Urinary bladder (tissue), 4 donors: ENCODE results near the gene AASDH. TPM values are rescaled to one million over a fixed set of nuclear protein-coding genes. Genes with fewer than 3 reads are reported as not detected.
"Not testable (repeated sequence)": the region's sequence is repeated elsewhere in the genome, so short reads cannot be mapped to it uniquely, and the experiment has no call there.

Source experiments
- DNase-seq: peaks from one replicate; pipeline ENCODE4 v3.0.0-alpha.2; 2015; ENCODE audit errors: extremely low spot score
- H3K27ac ChIP-seq: one replicate; pipeline ENCODE4 v1.5.1; 2013; ENCODE audit warnings: low read depth, mild to moderate bottlenecking, moderate library complexity
- H3K36me3 ChIP-seq: one replicate; pipeline ENCODE4 v1.6.1; 2013; ENCODE audit warnings: mild to moderate bottlenecking, moderate library complexity; ENCODE audit not compliant: insufficient read depth
- H3K4me1 ChIP-seq: one replicate; pipeline ENCODE4 v1.6.1; 2013; ENCODE audit warnings: mild to moderate bottlenecking, moderate library complexity; ENCODE audit not compliant: insufficient read depth
- H3K4me3 ChIP-seq: one replicate; pipeline ENCODE4 v1.5.1; 2013; ENCODE audit warnings: low read depth, low read length
- WGBS: extraction: QIAGEN DNeasy Blood & Tissue Kit; methylation state at CpG from one replicate; pipeline ENCODE4 v1.1.7; 2013; 5-methylcytosine and 5-hydroxymethylcytosine counted together
- polyA plus RNA-seq: library from polyadenylated mRNA; stranded (reverse); fragments of 200-250 nt; gene quantifications from one replicate; pipeline ENCODE4 v1.2.3, GENCODE V29; 2013
- total RNA-seq: library from RNA; depleted of rRNA; stranded (reverse); fragments of >200 nt; gene quantifications from one replicate; pipeline ENCODE4 v1.2.3, GENCODE V29; 2014
- donor health status: healthy with polysubstance abuse.
- donor health status: healthy.

The AASDH gene
- total and polyA plus RNA-seq, 2 donors, result 6.1 to 33.8 TPM

GRCh38 chr4:56370377-56370776 is 16.9 kb downstream of the AASDH start:
- no peak overlapping the region for H3K27ac ChIP-seq
- H3K36me3 ChIP-seq, result no peaks in the 10 kb centered on the region
- DNase-seq, result no peak
- H3K4me3 ChIP-seq, result no peak overlapping the region
- no peaks in the 10 kb centered on the region for H3K4me1 ChIP-seq
- WGBS, result 93% methylated on average over 3 of the region's 3 CpGs

GRCh38 chr4:56362981-56363380 is 24.3 kb downstream of the AASDH start:
- DNase-seq, H3K4me1 ChIP-seq, H3K36me3 ChIP-seq, H3K27ac ChIP-seq, H3K4me3 ChIP-seq: not testable (repeated sequence)
- 95% methylated on average over 12 of the region's 12 CpGs for WGBS

GRCh38 chr4:56360071-56360470 is 27.2 kb downstream of the AASDH start:
- DNase-seq, result no peak
- H3K36me3 ChIP-seq, result no peaks in the 10 kb centered on the region
- H3K4me3 ChIP-seq, result no peak overlapping the region
- no peaks in the 10 kb centered on the region for H3K4me1 ChIP-seq
- H3K27ac ChIP-seq, result no peak overlapping the region

- DNase-seq, result no peak
- no peaks in the 10 kb centered on the region for H3K36me3 ChIP-seq
- H3K4me3 ChIP-seq, result no peak overlapping the region
- 98% methylated on average over 9 of the region's 9 CpGs for WGBS
- H3K4me1 ChIP-seq, result no peaks in the 10 kb centered on the region
- no peak overlapping the region for H3K27ac ChIP-seq
Observed at GRCh38 chr4:56356650-56357049, 30.6 kb downstream of the AASDH start.

- Histone ChIP-seq H3K36me3 (no peaks in the 10 kb centered on the region), H3K4me1 (no peaks in the 10 kb centered on the region), H3K27ac (no peak overlapping the region), H3K4me3 (no peak overlapping the region)
- WGBS, result 93% methylated on average over 3 of the region's 3 CpGs
- DNase-seq, result no peak
Observed at GRCh38 chr4:56348576-56348975, 38.7 kb downstream of the AASDH start.

- WGBS, result 94% methylated on average over 4 of the region's 4 CpGs
- Histone ChIP-seq H3K4me1 (no peaks in the 10 kb centered on the region), H3K27ac (no peak overlapping the region), H3K4me3 (no peak overlapping the region), H3K36me3 (no peaks in the 10 kb centered on the region)
- DNase-seq, result no peak
Observed at GRCh38 chr4:56345458-56345857, 41.8 kb downstream of the AASDH start.

- Histone ChIP-seq H3K27ac (no peak overlapping the region), H3K36me3 (no peaks in the 10 kb centered on the region), H3K4me1 (no peaks in the 10 kb centered on the region), H3K4me3 (no peak overlapping the region)
- whole genome bisulfite sequencing, result 42% methylated on average over 1 of the region's 1 CpG
- DNase-seq, result no peak
Observed at GRCh38 chr4:56342746-56343145, 44.5 kb downstream of the AASDH start.

- DNase-seq, result no peak
- no peaks in the 10 kb centered on the region for H3K4me1 ChIP-seq
- H3K4me3 ChIP-seq, result no peak overlapping the region
- no peaks in the 10 kb centered on the region for H3K36me3 ChIP-seq
- H3K27ac ChIP-seq, result no peak overlapping the region
- 55% methylated on average over 2 of the region's 2 CpGs for WGBS
Observed at GRCh38 chr4:56330691-56331090, 56.6 kb downstream of the AASDH start.

GRCh38 chr4:56326363-56326762 is 60.9 kb downstream of the AASDH start:
- WGBS, result 63% methylated on average over 2 of the region's 2 CpGs
- Histone ChIP-seq H3K27ac (no peak overlapping the region), H3K36me3 (no peaks in the 10 kb centered on the region), H3K4me3 (no peak overlapping the region), H3K4me1 (no peaks in the 10 kb centered on the region)
- DNase-seq, result no peak

GRCh38 chr4:56324011-56324610 is 63.2 kb downstream of the AASDH start:
- Histone ChIP-seq H3K27ac (no peak overlapping the region), H3K36me3 (no peaks in the 10 kb centered on the region), H3K4me3 (no peak overlapping the region), H3K4me1 (no peaks in the 10 kb centered on the region)
- 81% methylated on average over 8 of the region's 8 CpGs for WGBS
- no peak for DNase-seq

- Histone ChIP-seq H3K4me1 (no peaks in the 10 kb centered on the region), H3K36me3 (no peaks in the 10 kb centered on the region), H3K27ac (no peak overlapping the region), H3K4me3 (no peak overlapping the region)
- DNase-seq, result no peak
- WGBS, result 73% methylated on average over 10 of the region's 10 CpGs
Observed at GRCh38 chr4:56323327-56323726, 64.0 kb downstream of the AASDH start.

GRCh38 chr4:56321251-56321650 is 66.0 kb downstream of the AASDH start:
- H3K4me1 ChIP-seq, result no peaks in the 10 kb centered on the region
- H3K36me3 ChIP-seq, result no peaks in the 10 kb centered on the region
- no peak overlapping the region for H3K27ac ChIP-seq
- no peak for DNase-seq
- WGBS, result 79% methylated on average over 1 of the region's 1 CpG
- no peak overlapping the region for H3K4me3 ChIP-seq

- Histone ChIP-seq H3K36me3 (no peaks in the 10 kb centered on the region), H3K4me3 (no peak overlapping the region), H3K4me1 (no peaks in the 10 kb centered on the region), H3K27ac (no peak overlapping the region)
- 95% methylated on average over 5 of the region's 5 CpGs for WGBS
- DNase-seq, result no peak
Observed at GRCh38 chr4:56320293-56320692, 67.0 kb downstream of the AASDH start.

- Histone ChIP-seq H3K27ac (no peak overlapping the region), H3K36me3 (no peaks in the 10 kb centered on the region), H3K4me1 (no peaks in the 10 kb centered on the region), H3K4me3 (no peak overlapping the region)
- no peak for DNase-seq
- 89% methylated on average over 1 of the region's 1 CpG for WGBS
Observed at GRCh38 chr4:56318555-56318954, 68.7 kb downstream of the AASDH start.

GRCh38 chr4:56317749-56318148 is 69.5 kb downstream of the AASDH start:
- Histone ChIP-seq H3K36me3 (no peaks in the 10 kb centered on the region), H3K4me1 (no peaks in the 10 kb centered on the region), H3K4me3 (no peak overlapping the region), H3K27ac (no peak overlapping the region)
- no peak for DNase-seq
